GM10266 (cell line): ENCODE results near the gene PGLYRP4.

ENCODE experiments used
- DNase-seq: peaks from one replicate; pipeline ENCODE4 v3.0.0; 2012; ENCODE audit errors: extremely low spot score
- TF ChIP-seq, protein P1 (sequence below): IDR thresholded peaks from 2 replicates; pipeline ENCODE4 v1.5.1; 2012; ENCODE audit warnings: mild to moderate bottlenecking, low read depth; ENCODE audit not compliant: control insufficient read depth, insufficient read depth; ENCODE audit errors: missing control alignments

Gene PGLYRP4

DNA sequence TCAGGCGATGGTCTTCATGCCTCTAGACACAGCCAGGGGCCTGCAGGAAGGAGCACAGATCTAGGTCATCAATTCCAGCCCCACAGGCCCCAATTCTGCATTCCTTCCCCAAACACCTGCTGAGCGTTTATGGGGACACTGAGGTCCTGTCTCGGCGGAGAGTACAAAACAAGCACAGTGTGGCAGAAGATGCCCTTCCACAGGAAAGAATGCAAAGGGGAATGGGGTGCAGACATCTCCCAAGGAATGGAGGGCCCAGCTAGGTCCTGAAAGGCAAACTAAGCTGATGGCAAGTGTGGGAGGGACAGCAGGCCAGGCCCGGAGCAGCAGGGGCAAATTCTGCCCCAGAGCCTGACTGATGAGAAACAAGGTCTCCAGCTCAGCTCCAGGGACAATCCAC lies 45.8 kb upstream of the PGLYRP4 start:
- TF ChIP-seq, protein P1, sequence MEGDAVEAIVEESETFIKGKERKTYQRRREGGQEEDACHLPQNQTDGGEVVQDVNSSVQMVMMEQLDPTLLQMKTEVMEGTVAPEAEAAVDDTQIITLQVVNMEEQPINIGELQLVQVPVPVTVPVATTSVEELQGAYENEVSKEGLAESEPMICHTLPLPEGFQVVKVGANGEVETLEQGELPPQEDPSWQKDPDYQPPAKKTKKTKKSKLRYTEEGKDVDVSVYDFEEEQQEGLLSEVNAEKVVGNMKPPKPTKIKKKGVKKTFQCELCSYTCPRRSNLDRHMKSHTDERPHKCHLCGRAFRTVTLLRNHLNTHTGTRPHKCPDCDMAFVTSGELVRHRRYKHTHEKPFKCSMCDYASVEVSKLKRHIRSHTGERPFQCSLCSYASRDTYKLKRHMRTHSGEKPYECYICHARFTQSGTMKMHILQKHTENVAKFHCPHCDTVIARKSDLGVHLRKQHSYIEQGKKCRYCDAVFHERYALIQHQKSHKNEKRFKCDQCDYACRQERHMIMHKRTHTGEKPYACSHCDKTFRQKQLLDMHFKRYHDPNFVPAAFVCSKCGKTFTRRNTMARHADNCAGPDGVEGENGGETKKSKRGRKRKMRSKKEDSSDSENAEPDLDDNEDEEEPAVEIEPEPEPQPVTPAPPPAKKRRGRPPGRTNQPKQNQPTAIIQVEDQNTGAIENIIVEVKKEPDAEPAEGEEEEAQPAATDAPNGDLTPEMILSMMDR = no peak
- DNase-seq = no peak

DNA sequence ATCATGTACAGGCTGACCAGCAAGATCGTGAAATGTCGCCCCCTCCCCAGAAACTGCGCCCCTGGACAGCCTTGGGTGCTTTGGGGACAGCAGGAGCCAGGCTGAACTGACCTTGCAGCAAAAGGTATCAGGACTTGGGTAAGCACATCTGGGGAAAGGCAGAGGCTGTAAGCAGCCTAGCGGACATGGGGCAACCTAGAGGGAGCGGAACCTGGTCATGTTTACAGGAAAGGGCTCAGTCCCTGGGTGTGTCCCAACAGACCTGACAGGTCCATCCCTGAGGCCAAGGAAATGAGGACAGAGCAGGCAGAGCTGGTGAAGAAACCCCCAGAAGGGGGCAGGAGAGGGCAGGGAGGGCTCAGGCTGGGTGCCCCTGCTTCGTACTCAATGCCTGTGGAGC lies 45.3 kb upstream of the PGLYRP4 start:
- no peak for DNase-seq
- TF ChIP-seq, protein P1 = no peak

DNA sequence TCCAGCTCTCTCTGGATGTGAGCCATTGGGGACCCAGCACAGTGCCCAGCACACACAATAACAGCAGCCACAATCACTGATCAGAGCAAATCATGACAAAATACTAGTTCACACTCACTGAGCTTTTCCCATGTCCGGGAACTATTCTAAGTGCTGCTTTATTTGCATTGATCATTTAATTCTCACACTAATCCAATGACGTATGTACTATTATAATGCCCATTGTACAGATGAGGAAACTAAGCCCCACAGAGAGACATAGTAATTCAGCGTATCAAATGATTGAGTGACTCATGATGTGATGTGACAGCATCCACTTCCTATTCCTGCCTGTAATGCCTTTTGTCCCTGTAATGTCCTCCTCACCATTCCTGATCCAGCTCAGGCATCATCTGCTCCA lies 44.2 kb upstream of the PGLYRP4 start:
- TF ChIP-seq, protein P1 = no peak

DNA sequence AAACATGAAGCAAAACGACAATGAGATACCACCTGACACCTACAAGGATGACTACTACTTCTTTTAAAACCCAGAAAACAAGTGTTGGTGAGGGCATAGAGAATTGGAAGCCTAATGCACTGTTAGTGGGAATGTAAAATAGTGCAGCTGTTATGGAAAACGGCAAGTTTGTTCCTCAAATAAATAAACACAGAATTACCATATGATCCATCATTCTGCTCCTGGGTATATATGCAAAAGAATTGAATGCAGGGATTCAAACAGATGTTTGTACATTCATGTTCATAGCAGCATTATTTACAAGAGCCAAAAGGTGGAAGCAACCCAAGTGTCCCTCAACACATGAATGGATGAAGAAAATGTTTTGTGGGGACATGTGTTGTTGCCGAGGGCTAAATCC lies 43.6 kb upstream of the PGLYRP4 start:
- DNase-seq = no peak
- TF ChIP-seq, protein P1 = no peak

More for the DNA sequence above, 44.2 kb upstream of the PGLYRP4 start:
- no peak for DNase-seq

DNA sequence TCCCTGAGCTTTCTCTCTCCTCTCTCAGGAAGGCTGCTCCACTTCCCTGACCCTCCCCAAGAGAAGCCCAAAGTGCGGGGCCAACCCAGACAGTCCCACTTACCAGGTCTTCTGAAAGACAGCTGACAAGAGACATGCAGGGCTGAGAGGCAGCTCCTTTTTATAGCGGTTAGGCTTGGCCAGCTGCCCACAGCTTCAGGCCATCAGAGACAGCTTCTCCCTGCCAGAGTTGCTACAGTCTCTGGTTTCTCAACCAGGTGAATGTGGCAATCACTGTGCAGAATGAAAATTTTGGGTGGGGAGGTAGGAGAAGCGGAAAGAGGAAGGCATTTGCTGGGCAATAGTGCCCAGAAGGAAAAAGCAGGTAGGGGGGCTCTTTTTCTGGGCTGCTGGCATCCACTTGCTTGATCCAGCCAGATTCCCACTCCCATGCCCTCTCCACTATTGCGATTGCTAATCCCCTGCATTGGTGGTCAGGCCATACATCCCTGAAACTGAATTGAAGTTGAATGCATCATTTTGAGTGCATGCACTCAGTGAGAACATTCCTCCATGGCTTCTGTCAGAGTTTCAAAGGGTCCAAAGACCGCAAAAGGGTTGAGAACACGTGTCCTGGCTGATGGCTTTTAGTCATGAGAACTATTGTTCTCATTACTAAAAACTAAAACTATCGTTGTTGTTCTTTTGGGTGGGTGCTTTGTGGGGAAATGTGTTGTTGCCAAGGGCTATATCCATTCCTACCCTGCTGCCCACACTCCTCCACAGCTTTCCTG lies 42.5 kb upstream of the PGLYRP4 start, which contains the start of gene S100A8:
Gene S100A8, minus strand, starts transcription at position 136 of the 773 bp plus-strand sequence. CDS start 538 bp downstream, outside the sequence.
- DNase-seq = no peak

DNA sequence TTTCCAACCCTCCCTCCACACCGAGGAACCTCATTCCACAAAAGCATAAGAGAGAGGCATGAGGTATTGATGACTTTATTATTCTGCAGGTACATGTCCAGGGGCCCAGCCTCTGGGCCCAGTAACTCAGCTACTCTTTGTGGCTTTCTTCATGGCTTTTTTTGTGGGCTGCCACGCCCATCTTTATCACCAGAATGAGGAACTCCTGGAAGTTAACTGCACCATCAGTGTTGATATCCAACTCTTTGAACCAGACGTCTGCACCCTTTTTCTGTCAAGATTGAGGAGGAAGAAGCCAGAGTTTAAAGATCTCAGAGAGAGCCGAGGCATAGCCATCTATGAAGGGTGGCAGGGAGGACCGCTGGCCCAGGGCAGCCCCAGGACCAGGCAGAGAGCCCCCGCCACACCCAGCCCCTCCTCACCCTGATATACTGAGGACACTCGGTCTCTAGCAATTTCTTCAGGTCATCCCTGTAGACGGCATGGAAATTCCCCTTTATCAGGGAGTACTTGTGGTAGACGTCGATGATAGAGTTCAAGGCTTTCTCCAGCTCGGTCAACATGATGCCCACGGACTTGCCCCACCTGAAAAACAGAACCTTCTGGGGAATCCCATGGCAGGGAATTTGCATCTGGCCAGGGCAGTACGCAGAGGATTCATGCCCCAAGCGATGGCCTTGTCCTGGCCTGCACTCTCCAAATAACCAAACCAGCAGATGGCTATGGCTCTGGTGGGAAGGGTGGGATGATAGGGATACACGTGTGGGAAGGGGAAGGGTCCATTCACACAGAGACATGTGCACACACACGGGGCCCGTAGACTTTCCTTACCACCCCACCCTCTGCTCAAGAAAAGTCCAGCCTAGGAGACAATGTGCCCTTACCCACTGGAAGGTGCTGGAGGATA lies 41.6 kb upstream of the PGLYRP4 start:
- TF ChIP-seq, protein P1 = no peak
- no peak for DNase-seq

More for the DNA sequence above, 42.5 kb upstream of the PGLYRP4 start, which contains the start of gene S100A8:
- TF ChIP-seq, protein P1 = no peak
